ENCODE measurements around the gene CHTF18. TPM values are rescaled to one million over a fixed set of nuclear protein-coding genes. Genes with fewer than 3 reads are reported as not detected.

Gene CHTF18
- total and polyA plus RNA-seq, 2 donors (not counting 3 experiments of a cell fraction or from before 2014, with no cell fraction given): 33.0 to 69.5 TPM

- no peaks in the 10 kb centered on the region for H4K20me1 ChIP-seq (replicated peaks; ENCODE audit: control insufficient read depth, extremely low read depth, insufficient read depth, low read length)
- POLR2A ChIA-PET: no interaction called here
- intact Hi-C loops (cut with micrococcal nuclease) (no loop called here), dilution Hi-C loops (cut with MboI; ENCODE audit: extremely low pct_ligation_motif_present, low sequenced_read_pairs) (no loop called here)
- no peaks in the 10 kb centered on the region for H3K9me3 ChIP-seq (replicated peaks; ENCODE audit: control insufficient read depth, insufficient read depth, low read length)
- H3K27me3 ChIP-seq (ENCODE audit: control insufficient read depth in 2 of 2, insufficient read depth in 2 of 2, low read length in 2 of 2): no peaks in the 10 kb centered on the region
- H3K9me1 ChIP-seq (replicated peaks; ENCODE audit: control insufficient read depth, extremely low read depth, insufficient read depth, low read length): no peaks in the 10 kb centered on the region
- H2AFZ ChIP-seq (ENCODE audit: low read depth, low read length): no peak overlapping the region
- H3K79me2 ChIP-seq (ENCODE audit: control insufficient read depth, insufficient read depth, low read length): no peaks in the 10 kb centered on the region
- no peak overlapping the region for H3K27ac ChIP-seq (ENCODE audit: insufficient read depth, low read depth, low read length)
- H3K4me3 ChIP-seq (replicated peaks in 1 of 3; ENCODE audit: insufficient read depth in 1 of 3, low read depth in 1 of 3, low read length in 3 of 3): no peak overlapping the region
- no peaks in the 10 kb centered on the region for H3K4me1 ChIP-seq (ENCODE audit: control insufficient read depth, extremely low read depth, insufficient read depth, low read length)
- CTCF ChIA-PET: no interaction called here
- H3K36me3 ChIP-seq (ENCODE audit: control insufficient read depth in 2 of 2, extremely low read depth in 1 of 2, insufficient read depth in 2 of 2, low read length in 2 of 2): no peaks in the 10 kb centered on the region
- DNase-seq (ENCODE audit: low read depth, low spot score): no peak
- H3K9ac ChIP-seq (replicated peaks; ENCODE audit: extremely low read depth, insufficient read depth, low read length): no peak overlapping the region
- TF ChIP-seq CTCF (IDR thresholded peaks at IDR 0.05; ENCODE audit: extremely low read depth in 1 of 2, insufficient read depth in 1 of 2, low read depth in 1 of 2, low read length in 2 of 2): no peak
- TF ChIP-seq JUN (IDR thresholded peaks at IDR 0.05; ENCODE audit: borderline replicate concordance, insufficient read depth, insufficient read length, low read depth): no peak
- TF ChIP-seq MAX (IDR thresholded peaks at IDR 0.05; ENCODE audit: insufficient read depth, insufficient read length): no peak
- TF ChIP-seq FOS (IDR thresholded peaks at IDR 0.05; ENCODE audit: borderline replicate concordance, insufficient read depth, low read length): no peak
- no peak for TF ChIP-seq POLR2A (IDR thresholded peaks at IDR 0.05; ENCODE audit: low read depth, low read length)
- TF ChIP-seq GATA2 (IDR thresholded peaks at IDR 0.05; ENCODE audit: insufficient read depth, insufficient read length, low read depth, low read length): no peak
- no peak for TF ChIP-seq POLR2AphosphoS5 (IDR thresholded peaks at IDR 0.05; ENCODE audit: insufficient read depth, low read depth, low read length)
- TF ChIP-seq MYC (IDR thresholded peaks at IDR 0.05; ENCODE audit: low read depth, low read length): no peak
- no peak for TF ChIP-seq EZH2 (IDR thresholded peaks at IDR 0.05; ENCODE audit: borderline replicate concordance, low read depth, low read length, severe bottlenecking)
- H3K4me2 ChIP-seq (ENCODE audit: insufficient read depth, low read length): no peak overlapping the region
- no TSS peak for BruUV-seq (replicated peaks)
- FAIRE-seq: no peak
Measured at GRCh38 chr16:765488-765865, 22.9 kb upstream of the CHTF18 start.

All from endothelial cell of umbilical vein (primary cell).